CD4-positive, alpha-beta T cell treated with Interleukin-1 beta for 1 hour (primary cell): ENCODE results near the gene ETV3L.

Source experiments
- DNase-seq, 2 donors: peaks; one replicate each; pipeline ENCODE4 v3.0.0-alpha.2; 2020 to 2022

The ETV3L gene

DNA sequence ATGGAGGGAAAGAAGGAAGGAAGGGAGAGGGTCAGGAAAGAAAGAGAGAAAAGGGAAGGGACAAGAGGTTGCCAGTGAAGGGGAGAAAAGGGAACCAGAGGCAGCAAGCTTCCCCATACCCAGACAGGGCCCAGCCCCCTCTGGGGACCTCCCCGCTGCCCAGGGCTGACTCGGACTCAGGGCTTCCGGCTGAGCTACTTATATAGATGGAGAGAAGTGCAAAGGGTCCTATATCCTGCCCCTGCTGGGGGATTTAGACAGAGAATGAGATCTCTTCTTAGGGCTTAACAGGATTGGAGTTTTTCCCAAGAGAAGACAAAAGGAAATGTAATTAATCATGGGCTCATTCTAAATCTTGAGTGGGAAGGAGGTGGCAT lies at the start of gene ETV3L:
TSS of gene ETV3L (minus strand) at position 176 of the 377 bp plus-strand sequence. CDS start 285 bp downstream, outside the sequence.
- DNase-seq: peak in 1 of 2 donors; percentile 37

DNA sequence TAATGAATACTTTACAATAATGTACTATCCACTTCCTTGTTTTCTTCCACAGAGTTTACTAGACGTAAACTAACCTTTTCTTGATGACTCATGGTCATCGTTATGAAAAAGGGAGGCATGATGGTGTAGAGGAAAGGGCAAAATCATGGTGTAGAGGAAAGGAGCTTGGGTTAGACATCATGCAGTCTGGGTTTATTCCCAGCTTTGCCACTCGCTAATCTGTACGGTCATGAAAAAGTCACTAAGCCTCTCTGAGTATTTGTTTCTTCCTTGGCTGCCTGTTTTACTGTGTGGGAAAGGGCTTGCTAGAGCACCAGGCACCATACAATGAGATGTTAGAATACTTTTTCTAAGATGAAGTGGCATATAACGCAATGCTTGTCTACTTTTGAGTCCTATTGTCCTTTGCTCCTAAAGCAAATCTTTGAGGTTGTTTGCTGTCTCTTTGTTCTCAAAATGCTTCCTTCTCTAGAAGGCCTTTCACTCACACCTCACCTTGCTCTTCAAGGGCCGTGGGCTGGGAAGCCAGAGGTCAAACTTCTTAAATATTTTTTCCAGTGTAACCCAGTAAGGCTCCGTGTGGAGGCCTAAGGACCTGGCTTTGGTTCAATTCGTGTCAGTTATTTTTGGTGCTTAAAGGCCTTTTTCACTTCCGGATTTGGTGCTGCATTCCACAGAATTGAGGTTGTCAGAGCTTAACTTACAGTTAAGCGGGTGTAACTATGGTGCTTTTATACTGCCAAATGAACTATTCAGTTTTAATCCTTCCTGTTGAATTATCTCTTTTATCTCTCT lies 48.5 kb upstream of the ETV3L start:
- DNase-seq: no peak

DNA sequence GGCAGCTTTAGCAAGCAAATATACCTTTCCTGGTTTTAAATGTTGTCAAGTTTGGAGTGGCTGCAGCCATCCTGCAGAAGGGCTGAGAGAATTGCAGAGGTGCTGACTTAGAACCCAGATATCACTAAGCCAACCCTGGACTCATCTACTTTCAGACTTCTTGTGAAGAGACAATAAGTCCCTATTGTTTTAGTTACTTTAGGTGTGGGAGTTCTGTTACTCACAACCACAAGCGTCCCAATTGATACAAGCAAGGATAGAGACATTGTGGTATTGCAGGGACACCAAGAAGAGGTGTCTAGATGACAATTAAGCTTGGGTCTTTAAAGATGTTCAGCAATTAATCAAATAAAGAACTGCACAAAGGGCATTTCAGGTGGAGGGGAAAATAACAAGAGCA lies 47.4 kb upstream of the ETV3L start:
- DNase-seq: no peak

- DNase-seq: no peak
These were observed 46.6 kb upstream of the ETV3L start for GRCh38 chr1:157146244-157146643.

DNA sequence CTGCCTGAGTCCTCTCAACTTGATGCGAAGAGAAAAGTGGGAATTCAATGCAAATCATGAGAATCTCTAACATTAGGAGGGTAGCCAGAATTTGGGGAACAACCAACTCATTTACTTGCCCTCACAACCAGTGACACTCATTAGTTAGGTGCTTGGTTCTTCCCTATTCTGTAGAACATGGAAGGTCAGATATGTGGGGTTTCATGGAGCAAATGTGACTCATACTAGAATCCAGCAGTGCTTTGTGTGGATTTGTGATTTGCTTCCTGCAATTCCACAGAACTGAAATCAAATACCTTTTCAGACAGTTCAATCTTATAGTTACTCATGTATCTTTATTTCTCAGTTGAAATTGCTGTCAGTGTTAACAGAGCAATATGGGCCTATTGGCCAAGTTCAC lies 45.5 kb upstream of the ETV3L start:
- DNase-seq: no peak

DNA sequence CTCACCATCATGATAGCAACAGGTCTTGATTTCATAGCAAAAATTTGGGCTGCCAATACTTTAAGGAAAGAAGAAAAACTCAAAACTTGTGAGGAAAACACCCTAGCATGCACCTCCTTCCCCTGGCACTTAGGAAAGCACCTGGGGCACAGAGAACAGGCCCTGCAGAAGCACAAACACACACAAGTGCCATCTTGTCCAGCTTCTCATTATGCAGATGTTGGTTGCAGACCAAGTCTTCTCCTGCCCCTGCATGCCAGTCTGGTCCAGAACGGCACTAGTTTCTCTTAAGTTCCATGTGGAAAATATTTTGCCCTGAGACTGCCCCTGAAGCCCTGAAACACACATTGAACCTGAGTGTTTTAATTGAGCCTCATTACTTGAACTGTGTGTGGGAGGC lies 44.9 kb upstream of the ETV3L start:
- no peak for DNase-seq

DNA sequence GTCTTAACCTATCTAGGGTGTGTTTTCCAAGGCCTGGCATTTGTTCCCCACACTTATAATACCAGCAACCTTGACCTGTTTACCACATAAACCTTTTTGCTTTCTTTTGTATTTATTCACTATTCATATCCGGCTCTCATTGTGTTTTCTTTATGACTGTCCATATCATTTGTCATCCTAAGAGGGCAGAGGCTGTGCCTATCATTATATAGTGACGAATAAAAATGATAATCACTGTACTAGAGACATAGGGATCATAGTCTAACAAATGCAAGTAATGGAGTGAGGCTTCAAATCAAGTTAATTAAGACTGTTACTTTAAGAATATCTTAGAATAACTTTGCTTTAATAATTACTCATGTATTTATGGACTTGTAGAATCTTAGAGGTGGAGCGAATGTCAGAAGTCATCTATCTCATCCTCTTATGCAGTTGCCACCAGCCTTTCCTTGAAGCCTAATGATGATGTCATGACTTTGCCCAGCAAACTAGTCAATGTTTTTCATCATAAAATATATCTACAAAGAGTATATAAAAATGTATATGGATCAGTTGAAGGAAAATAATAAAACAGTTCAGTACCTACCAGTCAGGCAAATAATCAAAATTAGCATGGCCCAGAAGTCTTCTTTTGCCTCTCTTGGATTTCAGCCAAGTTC lies 43.3 kb upstream of the ETV3L start:
- no peak for DNase-seq

DNA sequence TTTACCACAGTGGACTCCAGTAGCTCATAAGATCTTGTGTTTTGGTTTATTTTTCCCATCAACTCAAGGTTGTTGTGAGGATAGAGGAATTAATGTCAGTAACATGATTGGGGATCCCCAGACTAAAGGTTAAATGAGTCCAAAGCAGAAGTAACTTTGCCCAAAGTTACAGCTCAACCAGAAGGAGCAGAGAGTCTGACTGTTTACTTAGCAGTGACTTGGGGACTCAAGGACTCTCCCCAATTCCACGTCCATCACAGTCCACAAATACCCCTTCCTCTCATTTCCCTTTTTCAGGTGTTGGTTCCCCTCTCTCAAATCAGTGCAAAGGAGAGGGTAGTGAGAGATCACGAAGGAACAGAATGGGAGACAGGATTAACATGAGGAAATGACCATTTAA lies 42.6 kb upstream of the ETV3L start:
- no peak for DNase-seq

DNA sequence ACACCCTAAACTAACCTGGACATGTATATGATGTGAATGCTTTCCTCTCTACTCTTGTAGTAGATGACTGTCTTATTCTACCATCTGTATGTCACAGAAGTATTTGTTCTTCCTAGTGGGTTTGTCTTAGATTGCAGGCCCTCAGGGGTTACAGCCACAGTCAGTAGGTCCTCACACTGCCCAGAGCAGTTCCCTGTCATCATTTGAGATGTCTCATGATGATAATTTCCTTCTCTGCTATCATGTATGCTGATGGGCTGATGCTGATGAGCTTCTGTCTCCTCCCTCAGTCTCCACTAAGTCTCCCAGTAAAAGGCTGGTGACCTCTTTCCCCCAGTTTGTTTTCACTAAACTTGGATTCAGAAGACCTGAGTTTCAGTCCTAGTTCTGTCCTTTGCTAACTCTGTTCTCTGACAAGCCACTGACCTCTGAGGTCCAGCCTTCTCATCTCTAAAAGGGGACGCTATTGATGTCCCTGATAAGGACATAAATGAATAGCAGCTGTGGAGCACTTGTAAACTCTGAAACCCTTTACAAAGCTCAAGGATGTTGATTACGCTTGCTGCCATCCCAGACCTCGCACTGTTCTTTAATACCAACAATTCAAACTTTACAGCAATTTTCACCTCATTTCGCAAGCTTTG lies 41.7 kb upstream of the ETV3L start:
- DNase-seq: no peak

DNA sequence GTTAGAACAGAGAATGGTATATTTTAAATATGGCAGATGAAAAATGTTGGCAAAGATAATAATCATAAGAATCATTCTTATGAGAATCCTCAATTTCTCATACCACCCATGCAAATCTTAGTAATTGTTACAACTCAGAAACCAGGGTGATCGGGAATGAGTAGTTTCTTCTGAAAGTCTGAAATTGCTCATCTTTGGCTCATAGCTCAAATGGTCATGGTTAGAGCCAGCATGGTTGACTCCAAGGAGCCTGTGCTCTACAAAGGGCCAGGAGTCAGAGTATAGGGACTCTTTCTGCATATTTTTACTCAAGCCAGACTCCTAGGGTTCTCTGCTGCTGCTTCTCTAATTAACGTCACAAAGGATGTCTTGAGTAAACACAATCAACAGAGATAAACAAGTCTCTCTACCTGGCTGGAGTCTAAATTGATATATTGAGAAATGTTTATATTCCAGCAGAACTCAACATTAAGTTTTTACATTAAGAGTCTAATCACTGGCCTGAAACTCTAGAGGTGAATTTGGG lies 40.5 kb upstream of the ETV3L start:
- no peak for DNase-seq

DNA sequence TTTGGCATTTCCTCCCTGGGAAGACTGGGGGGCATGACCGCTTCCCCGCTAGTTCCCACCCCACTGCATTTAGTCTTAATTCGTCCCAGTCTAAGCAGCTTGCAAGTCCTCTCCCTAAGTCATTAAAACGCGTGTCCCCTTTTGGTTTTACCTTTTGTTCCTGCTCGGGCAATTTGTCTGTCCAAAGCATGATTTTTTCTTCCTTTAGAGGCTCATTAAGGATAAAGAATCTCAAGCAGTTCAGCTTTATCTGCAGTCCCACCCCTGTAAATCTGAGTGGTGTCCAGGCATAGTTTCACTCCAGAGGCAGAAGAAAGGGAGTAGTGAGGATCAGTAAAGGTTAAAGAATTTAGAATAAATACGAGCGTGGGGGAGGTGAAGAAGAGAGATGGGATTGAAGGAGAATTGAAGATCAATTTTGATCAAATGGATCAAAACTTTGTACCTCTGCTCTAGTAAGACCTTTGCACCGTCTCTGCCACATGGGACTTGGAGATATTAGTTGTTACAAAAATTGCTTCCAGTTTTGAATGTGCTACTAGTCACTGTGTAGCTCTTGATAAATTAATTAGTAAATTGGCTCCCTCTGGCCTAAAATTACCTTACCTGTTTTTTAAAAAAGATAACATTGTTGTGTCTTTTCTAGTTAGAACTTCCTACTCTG lies 39.6 kb upstream of the ETV3L start:
- no peak for DNase-seq

- DNase-seq: peak; percentile 90 to 91
These were observed 38.8 kb upstream of the ETV3L start, which contains the start of gene ETV3 for GRCh38 chr1:157138220-157139051. Gene ETV3 (minus strand): TSS chr1:157138395. CDS start chr1:157136352, 2,043 bp downstream.

- peak; percentile 20 to 32 for DNase-seq
These were observed 38.0 kb upstream of the ETV3L start for GRCh38 chr1:157137408-157138219.

DNA sequence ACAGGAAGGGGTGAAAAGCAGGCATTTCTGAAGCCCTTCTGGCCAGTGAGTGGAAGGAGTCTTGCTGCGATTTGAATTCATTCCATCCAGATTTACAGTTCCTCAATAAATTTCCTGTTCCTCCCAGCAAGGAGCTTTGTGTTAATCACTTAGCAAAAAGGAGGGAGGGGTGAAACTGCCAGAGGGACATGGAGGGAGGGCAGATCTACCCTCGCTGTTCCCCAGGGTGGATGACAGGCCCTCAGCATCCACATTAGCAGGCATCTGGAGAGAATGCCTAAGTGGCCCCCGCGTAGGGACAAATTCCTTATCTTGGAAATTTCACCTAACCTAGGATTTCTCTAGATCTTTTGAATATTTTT lies 37.4 kb upstream of the ETV3L start:
- DNase-seq: no peak

DNA sequence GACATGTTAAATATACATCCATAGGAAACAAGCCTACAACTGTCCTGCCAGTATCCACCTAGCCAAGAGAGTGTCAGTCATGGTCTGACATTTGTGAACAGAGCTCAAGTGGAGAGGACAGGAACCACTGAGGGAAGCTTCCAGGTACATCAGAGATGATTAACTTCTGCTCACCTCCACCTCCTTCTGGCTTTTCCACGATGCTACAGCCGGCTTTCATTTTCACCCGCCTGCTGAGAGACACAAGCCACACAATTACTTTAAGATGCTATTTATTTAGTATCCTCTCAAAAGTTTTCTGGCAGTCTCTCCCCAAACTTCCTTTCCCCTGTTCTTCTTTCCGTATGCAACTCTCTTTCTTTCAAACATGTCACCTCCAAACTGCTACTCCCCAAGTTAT lies 36.5 kb upstream of the ETV3L start:
- peak in 1 of 2 donors; percentile 32 for DNase-seq

- DNase-seq: no peak
These were observed 36.0 kb upstream of the ETV3L start for GRCh38 chr1:157135646-157136045.

DNA sequence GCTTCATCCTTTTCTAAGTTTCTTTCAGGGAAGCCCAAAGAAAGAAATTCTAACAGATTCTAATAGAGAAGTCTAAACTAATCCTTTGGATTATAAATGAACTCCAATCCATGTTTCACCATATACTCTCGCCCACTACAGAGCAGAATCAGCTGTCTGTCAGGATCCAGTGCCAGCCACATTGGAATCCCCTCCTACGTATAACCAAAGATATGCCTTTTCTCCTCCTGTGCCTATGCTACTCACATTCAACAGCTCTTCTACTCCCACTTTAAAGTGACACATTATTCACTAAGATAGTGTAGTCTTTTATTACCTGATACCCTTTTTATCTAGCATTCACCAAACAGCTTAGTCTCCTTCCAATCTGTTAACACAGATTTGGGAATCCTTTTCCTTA lies 35.5 kb upstream of the ETV3L start:
- no peak for DNase-seq

GRCh38 chr1:157134442-157134841 lies 34.8 kb upstream of the ETV3L start:
- no peak for DNase-seq

DNA sequence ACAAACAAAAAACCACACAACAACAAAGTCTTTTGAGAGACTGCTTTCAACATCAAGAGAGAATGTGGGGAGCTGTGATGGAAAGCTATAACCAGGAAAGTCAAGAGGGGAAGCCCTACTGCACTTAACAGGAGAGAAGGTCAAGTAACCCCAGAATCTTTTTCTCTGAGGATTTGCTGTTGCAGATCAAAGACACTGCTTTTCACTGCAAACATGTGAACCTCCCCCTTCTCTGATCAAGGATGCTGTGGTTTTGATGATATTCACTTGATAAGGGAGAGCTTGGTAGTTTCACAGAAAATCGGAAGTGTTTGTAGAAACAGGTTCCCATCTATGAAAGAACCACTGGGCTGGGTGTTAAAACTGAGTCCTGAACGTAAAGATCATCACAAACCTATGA lies 33.8 kb upstream of the ETV3L start:
- peak in 1 of 2 donors; percentile 70 for DNase-seq

DNA sequence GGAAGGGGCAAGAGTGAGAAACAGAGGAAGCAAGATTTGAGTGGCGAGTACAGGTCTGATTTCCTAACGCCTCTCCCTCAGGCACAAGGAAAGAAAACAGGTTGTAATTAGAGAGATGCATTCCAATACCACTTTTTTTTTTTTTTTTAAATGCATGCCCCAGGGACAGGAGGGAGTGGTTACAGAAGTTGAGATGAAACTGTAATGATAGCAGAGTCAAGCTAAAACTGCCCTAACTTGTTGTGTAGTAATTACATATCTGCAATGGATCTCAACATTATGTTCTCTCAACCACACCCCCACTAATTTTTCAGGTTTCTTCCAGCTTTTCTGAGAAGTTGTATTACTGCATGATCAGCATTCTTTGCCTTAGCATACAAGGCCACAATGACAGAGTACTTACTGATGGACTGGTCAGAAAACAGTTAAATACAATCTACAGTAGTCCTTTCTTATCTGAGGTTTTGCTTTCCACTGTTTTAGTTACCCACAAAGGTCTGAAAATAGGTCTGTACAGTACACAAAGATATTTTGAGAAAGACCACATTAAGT lies 33.1 kb upstream of the ETV3L start:
- DNase-seq: no peak

DNA sequence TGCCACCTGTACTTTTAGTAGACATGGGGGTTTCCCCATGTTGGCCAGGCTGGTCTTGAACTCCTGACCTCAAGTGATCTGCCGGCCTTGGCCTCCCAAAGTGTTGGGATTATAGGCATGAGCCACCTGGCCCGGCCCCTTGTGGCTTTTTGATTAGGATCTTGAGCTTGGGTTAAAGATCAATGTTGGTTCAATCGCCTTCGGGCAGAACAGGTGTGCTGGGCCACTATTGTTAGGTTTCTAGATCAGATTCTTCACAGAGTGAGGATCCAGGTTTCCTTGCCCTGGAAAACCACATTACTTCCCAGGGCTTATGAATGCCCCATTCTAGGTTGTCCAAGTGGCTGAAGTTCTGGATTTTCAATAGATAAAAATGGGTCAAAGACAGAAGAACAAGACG lies 32.5 kb upstream of the ETV3L start:
- no peak for DNase-seq
